K562 (cell line): ENCODE data around the gene G6PC3. TPM values are rescaled to one million over a fixed set of nuclear protein-coding genes. Genes with fewer than 3 reads are reported as not detected.

Experiments
- ADNP ChIP-seq: fragments of 200-800 bp; sonication (Bioruptor generic); IDR thresholded peaks from 2 replicates; pipeline ENCODE4 v1.6.1; 2016; ENCODE audit warnings: missing genetic modification characterization, missing compliant biosample characterization
- BRD9 ChIP-seq: fragments of 450-650 bp; IDR thresholded peaks from 2 replicates; pipeline ENCODE4 v1.6.1; 2018; ENCODE audit warnings: low read depth; ENCODE audit not compliant: partially characterized antibody
- CREB3L1 ChIP-seq: fragments of 450-650 bp; IDR thresholded peaks from 2 replicates; pipeline ENCODE4 v1.6.1; 2014; ENCODE audit warnings: low read depth, mild to moderate bottlenecking, moderate library complexity, borderline replicate concordance
- CREBBP ChIP-seq: IDR thresholded peaks from one replicate; pipeline ENCODE4 v1.6.1; 2012; ENCODE audit warnings: low read depth, mild to moderate bottlenecking, control low read depth, inconsistent platforms, low read length
- KDM1A ChIP-seq, 2 experiments: fragments of 450-650 bp; IDR thresholded peaks; 2 replicates each; pipeline ENCODE4 v1.6.1; 2016; ENCODE audit warnings: mild to moderate bottlenecking in 2 of 2
- OTX1 ChIP-seq: fragments of 450-650 bp; formaldehyde crosslinking; IDR thresholded peaks from 2 replicates; pipeline ENCODE4 v1.4.0; 2022; ENCODE audit warnings: mild to moderate bottlenecking
- SETDB1 ChIP-seq: IDR thresholded peaks from one replicate; pipeline ENCODE4 v1.6.1; 2012; ENCODE audit warnings: low read length, control low read depth, inconsistent platforms
- TOE1 ChIP-seq, 2 experiments: fragments of 450-650 bp in 1 of 2; sonication (generic) in 1 of 2; formaldehyde crosslinking in 1 of 2; IDR thresholded peaks; 2 replicates each; pipeline versions ENCODE4 v1.7.1 to v1.8.0; 2016 to 2022; ENCODE audit warnings: borderline replicate concordance in 2 of 2, mild to moderate bottlenecking in 2 of 2, antibody characterized with exemption in 1 of 2, inconsistent platforms in 1 of 2, low read depth in 1 of 2, missing genetic modification reagents in 1 of 2, moderate library complexity in 1 of 2
- ZBTB40 ChIP-seq, 2 experiments: fragments of 450-650 bp in 1 of 2; sonication (generic) in 1 of 2; formaldehyde crosslinking in 1 of 2; IDR thresholded peaks; 2 replicates each; pipeline versions ENCODE4 v1.7.1 to v1.9.0; 2016 to 2022; ENCODE audit warnings: inconsistent platforms in 1 of 2, mild to moderate bottlenecking in 1 of 2, missing genetic modification reagents in 1 of 2
- ZKSCAN1 ChIP-seq: fragments of 150-350 bp; IDR thresholded peaks from 2 replicates; pipeline ENCODE4 v1.6.1; 2016; ENCODE audit warnings: low read depth, low read length
- polyA plus RNA-seq, 8 experiments: library from polyadenylated mRNA; depleted of rRNA in 4 of 8; stranded (reverse) in 5 of 8; unstranded in 3 of 8; fragments of >200 nt; fragmentation: Nextera tagmentation in 2 of 8; fragmentation: Illumina TruSeq in 1 of 8; extraction: Ambion mirVana in 2 of 8; extraction: Trizol in 1 of 8; gene quantifications; 2 replicates each; pipeline versions ENCODE4 v1.2.1 to v1.2.3, GENCODE V29; 2011 to 2014; ENCODE audit warnings: inconsistent platforms in 1 of 8, missing spikeins in 1 of 8
- total RNA-seq, 7 experiments: library from RNA; depleted of rRNA in 6 of 7; stranded (reverse); fragments of >200 nt in 6 of 7; fragmentation: Illumina TruSeq in 2 of 7; extraction: Trizol in 2 of 7; gene quantifications; 2 replicates each; pipeline versions ENCODE4 v1.2.1 to v1.2.3, GENCODE V29; 2011 to 2021; ENCODE audit warnings: low replicate concordance in 1 of 7
- TF ChIP-seq, protein P1 (sequence below), 2 experiments: fragments of 450-650 bp; IDR thresholded peaks; 2 replicates each; pipeline ENCODE4 v1.6.1; 2018; ENCODE audit warnings: mild to moderate bottlenecking in 2 of 2, low read depth in 1 of 2; ENCODE audit not compliant: partially characterized antibody in 2 of 2

G6PC3 gene
- total and polyA plus RNA-seq, 9 of the 15 experiments (the other 6 are each of a cell fraction or from before 2014, with no cell fraction given) = 10.4 to 57.8 (median 31.1) TPM

DNA sequence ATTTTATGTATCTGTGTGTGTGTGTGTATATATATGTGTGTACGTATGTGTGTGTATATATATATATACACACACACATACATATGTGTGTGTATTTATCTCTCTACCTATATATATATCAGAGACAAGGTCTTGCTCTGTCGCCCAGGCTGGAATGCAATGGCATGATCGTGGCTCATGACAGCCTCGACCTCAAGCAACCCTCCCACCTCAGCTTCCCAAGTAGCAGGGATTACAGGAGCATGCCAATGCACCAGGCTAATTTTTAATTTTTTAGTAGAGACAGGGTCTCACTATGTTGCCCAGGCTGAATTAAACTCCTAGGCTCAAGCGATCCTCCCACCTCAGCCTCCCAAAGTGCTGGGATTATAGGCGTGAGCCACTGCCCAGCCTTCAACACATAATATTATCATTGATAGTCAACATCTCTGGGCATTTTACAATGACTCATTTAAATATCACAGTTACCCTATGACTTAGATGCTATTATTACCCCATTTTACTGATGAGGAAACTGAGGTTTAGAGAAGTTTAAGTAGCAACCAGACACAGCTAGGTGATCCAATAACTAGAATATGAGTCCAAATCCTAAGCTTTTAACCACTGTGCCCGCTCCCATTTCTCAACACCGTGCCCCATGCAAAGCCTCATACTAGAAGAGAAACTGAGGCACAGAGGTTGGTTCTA is 24.3 kb downstream of the G6PC3 start (continued):
- TF ChIP-seq ZBTB40 (IDR thresholded peaks at IDR 0.05) (no peak), ZBTB40 (CRISPR knock-in tag; IDR thresholded peaks at IDR 0.05) (no peak), ADNP (peak; percentile 81; the same call in 1 of the 2 replicates), SETDB1 (no peak), BRD9 (no peak), TOE1 (IDR thresholded peaks at IDR 0.05; ENCODE audit: borderline replicate concordance) (no peak), TOE1 (CRISPR knock-in tag; IDR thresholded peaks at IDR 0.05; ENCODE audit: borderline replicate concordance, low read depth) (no peak), KDM1A (IDR thresholded peaks at IDR 0.05) (peak; percentile 72), ZKSCAN1 (no peak), OTX1 (no peak), CREBBP (no peak), CREB3L1 (no peak)
- TF ChIP-seq, protein P1, sequence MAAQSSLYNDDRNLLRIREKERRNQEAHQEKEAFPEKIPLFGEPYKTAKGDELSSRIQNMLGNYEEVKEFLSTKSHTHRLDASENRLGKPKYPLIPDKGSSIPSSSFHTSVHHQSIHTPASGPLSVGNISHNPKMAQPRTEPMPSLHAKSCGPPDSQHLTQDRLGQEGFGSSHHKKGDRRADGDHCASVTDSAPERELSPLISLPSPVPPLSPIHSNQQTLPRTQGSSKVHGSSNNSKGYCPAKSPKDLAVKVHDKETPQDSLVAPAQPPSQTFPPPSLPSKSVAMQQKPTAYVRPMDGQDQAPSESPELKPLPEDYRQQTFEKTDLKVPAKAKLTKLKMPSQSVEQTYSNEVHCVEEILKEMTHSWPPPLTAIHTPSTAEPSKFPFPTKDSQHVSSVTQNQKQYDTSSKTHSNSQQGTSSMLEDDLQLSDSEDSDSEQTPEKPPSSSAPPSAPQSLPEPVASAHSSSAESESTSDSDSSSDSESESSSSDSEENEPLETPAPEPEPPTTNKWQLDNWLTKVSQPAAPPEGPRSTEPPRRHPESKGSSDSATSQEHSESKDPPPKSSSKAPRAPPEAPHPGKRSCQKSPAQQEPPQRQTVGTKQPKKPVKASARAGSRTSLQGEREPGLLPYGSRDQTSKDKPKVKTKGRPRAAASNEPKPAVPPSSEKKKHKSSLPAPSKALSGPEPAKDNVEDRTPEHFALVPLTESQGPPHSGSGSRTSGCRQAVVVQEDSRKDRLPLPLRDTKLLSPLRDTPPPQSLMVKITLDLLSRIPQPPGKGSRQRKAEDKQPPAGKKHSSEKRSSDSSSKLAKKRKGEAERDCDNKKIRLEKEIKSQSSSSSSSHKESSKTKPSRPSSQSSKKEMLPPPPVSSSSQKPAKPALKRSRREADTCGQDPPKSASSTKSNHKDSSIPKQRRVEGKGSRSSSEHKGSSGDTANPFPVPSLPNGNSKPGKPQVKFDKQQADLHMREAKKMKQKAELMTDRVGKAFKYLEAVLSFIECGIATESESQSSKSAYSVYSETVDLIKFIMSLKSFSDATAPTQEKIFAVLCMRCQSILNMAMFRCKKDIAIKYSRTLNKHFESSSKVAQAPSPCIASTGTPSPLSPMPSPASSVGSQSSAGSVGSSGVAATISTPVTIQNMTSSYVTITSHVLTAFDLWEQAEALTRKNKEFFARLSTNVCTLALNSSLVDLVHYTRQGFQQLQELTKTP (IDR thresholded peaks at IDR 0.05; ENCODE audit: low read depth in 1 of 2, partially characterized antibody in 2 of 2) = no peak
